Activated CD4-positive, alpha-beta T cell treated with anti-CD3 and anti-CD28 coated beads, Interleukin-2, amount 50 U/mL, for 48 hours (primary cell): ENCODE data around the gene TECPR2.
"Not testable (repeated sequence)": the region's sequence is repeated elsewhere in the genome, so short reads cannot be mapped to it uniquely, and the experiment has no call there.

Source experiments
- DNase-seq, 2 experiments: peaks; one replicate each; pipeline ENCODE4 v3.0.0-alpha.2; 2020

The TECPR2 gene

DNA sequence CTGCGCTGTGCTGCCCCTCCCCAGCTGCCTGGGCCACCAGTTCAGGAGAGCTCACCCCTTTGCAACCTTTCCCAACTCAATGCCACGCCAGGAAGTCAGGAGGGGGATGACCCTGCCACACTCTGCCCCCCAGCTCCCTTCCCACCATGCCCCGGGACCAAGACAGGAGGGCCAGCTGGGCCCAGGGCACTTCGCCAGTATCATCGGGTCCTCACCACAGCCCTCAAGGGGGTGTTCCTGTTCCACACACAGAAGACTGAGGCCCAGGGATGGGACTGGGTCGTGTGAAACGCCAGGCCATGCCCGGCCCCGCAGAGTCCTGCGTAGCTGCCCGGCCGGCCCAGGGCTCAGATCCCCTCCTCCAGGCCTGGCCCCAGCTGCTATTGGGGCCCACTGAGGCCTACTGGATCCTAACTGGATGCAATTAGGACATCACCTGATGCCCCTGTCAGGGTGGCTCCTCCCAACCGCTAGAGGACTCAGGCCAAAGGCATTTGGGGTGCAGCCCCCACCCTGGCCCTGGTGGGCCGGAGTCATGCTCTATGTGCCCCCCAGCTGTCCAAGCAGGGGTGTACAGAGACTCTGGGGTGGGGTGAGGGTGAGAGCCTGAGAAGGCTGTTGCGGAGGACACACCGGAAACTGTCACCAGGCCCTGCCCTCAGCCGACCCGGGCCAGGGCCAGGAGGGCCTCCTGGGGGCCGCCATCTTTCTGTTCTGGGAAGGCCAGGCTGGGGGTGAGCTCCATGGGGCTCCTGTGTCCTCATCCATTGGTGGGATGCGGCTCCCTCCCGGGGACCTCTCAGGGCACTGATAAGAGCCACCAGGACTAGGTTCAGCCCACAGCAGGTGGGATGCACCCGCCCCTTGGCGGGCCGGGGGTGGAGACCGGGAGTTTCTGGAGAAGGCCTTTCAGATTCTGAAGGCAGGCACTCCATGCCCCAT is 176.1 kb downstream of the TECPR2 start:
- no peak for DNase-seq

- no peak for DNase-seq
These were observed 177.0 kb downstream of the TECPR2 start for GRCh38 chr14:102539544-102540314.

- DNase-seq: no peak
These were observed 177.7 kb downstream of the TECPR2 start for GRCh38 chr14:102540315-102541028.

DNA sequence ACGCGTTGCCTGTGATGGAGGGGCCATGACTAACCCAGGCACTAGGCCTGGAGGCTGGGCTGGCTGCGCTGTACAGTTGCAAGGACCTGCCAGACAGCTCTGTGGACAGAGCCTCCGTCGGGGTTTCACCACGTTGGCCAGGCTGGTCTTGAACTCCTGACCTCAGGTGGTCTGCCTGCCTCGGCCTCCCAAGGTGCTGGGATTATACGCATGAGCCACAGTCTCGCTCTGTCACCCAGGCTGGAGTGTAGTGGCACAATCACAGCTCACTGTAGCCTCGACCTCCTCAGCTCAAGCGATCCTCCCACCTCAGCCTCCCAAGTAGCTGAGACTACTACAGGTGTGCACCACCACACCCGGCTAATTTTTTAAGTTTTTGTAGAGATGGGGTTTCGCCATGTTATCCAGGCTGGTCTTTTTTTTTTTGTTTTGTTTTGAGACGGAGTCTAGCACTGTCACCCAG is 178.3 kb downstream of the TECPR2 start:
- not testable (repeated sequence) for DNase-seq

DNA sequence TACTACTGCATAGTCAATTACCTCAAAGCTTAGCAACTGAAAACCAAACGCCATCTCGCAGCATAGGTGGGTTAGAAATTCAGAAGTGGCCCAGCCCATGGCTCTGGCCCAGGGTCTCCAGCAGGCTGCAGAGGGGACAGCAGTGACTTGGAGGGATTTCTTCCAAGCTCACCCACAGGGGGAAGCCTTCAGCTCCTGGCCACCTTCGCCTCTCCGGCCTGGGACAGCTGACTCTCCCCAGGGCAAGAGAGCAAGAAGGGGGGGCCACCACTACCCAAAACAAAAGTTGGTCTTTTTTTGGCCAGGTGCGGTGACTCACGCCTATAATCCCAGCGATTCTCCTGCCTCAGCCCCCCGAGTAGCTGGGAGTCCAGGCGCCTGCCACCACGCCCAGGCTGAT is 179.0 kb downstream of the TECPR2 start:
- no peak for DNase-seq

GRCh38 chr14:102544046-102544746 is 181.5 kb downstream of the TECPR2 start:
- DNase-seq: no peak

- peak in 1 of 2 experiments; percentile 34 for DNase-seq
These were observed 182.2 kb downstream of the TECPR2 start for GRCh38 chr14:102544747-102545460.

DNA sequence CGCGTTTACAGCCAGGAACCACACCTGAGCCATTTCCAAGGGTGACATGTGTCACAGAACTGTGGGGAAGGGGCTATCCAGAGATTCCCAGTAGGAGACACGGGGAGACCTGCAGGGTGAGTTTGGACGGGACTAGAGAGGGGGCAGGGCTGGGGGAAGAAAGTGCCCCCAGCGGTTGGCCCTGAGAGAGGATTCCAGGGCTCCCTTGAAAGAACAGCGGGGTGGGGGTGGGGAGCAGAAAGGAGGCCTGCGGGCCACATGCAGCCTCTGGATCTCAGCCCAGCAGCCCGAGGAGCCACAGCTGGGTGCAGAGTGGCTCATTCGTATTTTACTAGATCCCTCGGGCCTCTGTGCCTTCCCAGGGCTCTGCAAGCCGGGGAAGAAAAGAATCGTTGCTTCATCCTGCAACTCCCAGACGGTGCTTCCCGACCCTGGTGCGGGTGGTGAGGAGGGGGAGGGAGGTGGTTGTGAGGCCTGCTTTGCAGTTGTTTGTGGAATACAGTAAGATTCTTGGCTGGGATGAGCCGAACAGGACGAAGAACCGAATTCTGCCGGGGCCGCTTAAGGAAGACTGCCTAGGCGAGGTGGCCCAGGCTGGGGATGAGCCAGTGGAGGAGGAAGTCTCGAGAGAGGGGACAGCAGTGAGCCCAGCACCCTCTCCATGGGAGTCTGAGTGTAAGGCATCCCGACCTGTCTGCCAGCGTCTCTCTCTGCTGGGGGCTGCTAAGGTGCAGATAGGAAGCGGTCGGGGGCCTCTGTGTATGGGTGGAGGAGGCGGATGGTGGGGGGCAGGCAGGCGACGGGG is 182.9 kb downstream of the TECPR2 start:
- no peak for DNase-seq

- DNase-seq: no peak
These were observed 186.0 kb downstream of the TECPR2 start for GRCh38 chr14:102548616-102549240.

GRCh38 chr14:102550927-102551401 is 188.2 kb downstream of the TECPR2 start:
- DNase-seq: not testable (repeated sequence)
